Neural cell (in vitro differentiated cells): ENCODE data around the gene SERPINI1. TPM values are rescaled to one million over a fixed set of nuclear protein-coding genes. Genes with fewer than 3 reads are reported as not detected.
A peak's percentile ranks its signal among the peaks of the same experiment; 100 is the strongest.

Source experiments
- H2AFZ ChIP-seq: fragments of 200-600, 300-800 bp; sonication (generic), shearing (Covaris generic); 2 replicates; pipeline ENCODE4 v1.6.0; 2014; ENCODE audit warnings: low read depth, mild to moderate bottlenecking, antibody characterized with exemption, low read length, moderate library complexity
- H3F3A ChIP-seq: fragments of 200-600 bp; shearing (Covaris generic); 2 replicates; pipeline ENCODE4 v1.6.1; 2016; ENCODE audit warnings: mild to moderate bottlenecking, moderate library complexity, mixed read lengths, antibody characterized with exemption, low read length; ENCODE audit not compliant: insufficient read depth, poor library complexity, severe bottlenecking
- H3K27ac ChIP-seq: fragments of 200-600, 300-800 bp; sonication (generic), shearing (Covaris generic); 2 replicates; pipeline ENCODE4 v1.5.1; 2014; ENCODE audit warnings: mild to moderate bottlenecking, low read length, moderate library complexity
- H3K27me3 ChIP-seq: fragments of 300-800, 200-600 bp; sonication (generic), shearing (Covaris generic); 2 replicates; pipeline ENCODE4 v1.6.0; 2014; ENCODE audit warnings: mild to moderate bottlenecking, low read depth, low read length, moderate library complexity; ENCODE audit not compliant: insufficient read depth
- H3K36me3 ChIP-seq: fragments of 300-800, 200-600 bp; sonication (generic), shearing (Covaris generic); 2 replicates; pipeline ENCODE4 v1.5.1; 2014; ENCODE audit warnings: mild to moderate bottlenecking, antibody characterized with exemption, low read length, moderate library complexity; ENCODE audit not compliant: insufficient read depth
- H3K4me2 ChIP-seq: fragments of 300-800, 200-600 bp; sonication (generic), shearing (Covaris generic); 2 replicates; pipeline ENCODE4 v1.6.0; 2014; ENCODE audit warnings: mild to moderate bottlenecking, low read length
- H3K4me3 ChIP-seq: fragments of 300-800, 200-600 bp; sonication (generic), shearing (Covaris generic); 2 replicates; pipeline ENCODE4 v1.5.1; 2014; ENCODE audit warnings: mild to moderate bottlenecking, low read length, moderate library complexity
- H3K79me2 ChIP-seq: fragments of 200-600 bp; shearing (Covaris generic); replicated peaks from 2 replicates; pipeline ENCODE4 v1.6.0; 2014; ENCODE audit warnings: mild to moderate bottlenecking, low read length, moderate library complexity; ENCODE audit not compliant: insufficient read depth
- H3K9ac ChIP-seq: fragments of 300-800, 200-600 bp; sonication (generic), shearing (Covaris generic); 2 replicates; pipeline ENCODE4 v1.6.1; 2016; ENCODE audit warnings: mild to moderate bottlenecking, low read length, mixed read lengths
- H3K9me2 ChIP-seq: fragments of 200-600 bp; shearing (Covaris generic); 2 replicates; pipeline ENCODE4 v1.6.1; 2016; ENCODE audit warnings: mild to moderate bottlenecking, low read length, mixed read lengths; ENCODE audit not compliant: insufficient read depth
- H3K9me3 ChIP-seq: fragments of 200-600, 300-800 bp; sonication (generic), shearing (Covaris generic); 2 replicates; pipeline ENCODE4 v1.6.1; 2016; ENCODE audit warnings: mild to moderate bottlenecking, mixed run types, low read length, moderate library complexity, mixed read lengths
- H4K20me1 ChIP-seq: fragments of 200-600 bp; shearing (Covaris generic); 2 replicates; pipeline ENCODE4 v1.6.1; 2016; ENCODE audit warnings: mild to moderate bottlenecking, mixed run types; ENCODE audit not compliant: insufficient read depth
- CTCF ChIP-seq: fragments of 450-650 bp; IDR thresholded peaks from 2 replicates; pipeline ENCODE4 v1.5.1; 2014; ENCODE audit warnings: antibody characterized with exemption, mild to moderate bottlenecking, moderate library complexity; ENCODE audit not compliant: poor library complexity, severe bottlenecking
- EP300 ChIP-seq: fragments of 450-650 bp; conservative IDR thresholded peaks from 2 replicates; pipeline ENCODE4 v1.6.1; 2014; ENCODE audit warnings: antibody characterized with exemption, mild to moderate bottlenecking, moderate library complexity; ENCODE audit not compliant: poor library complexity, severe bottlenecking
- EZH2 ChIP-seq: fragments of 200-600, 300-800 bp; shearing (Covaris generic), sonication (generic); IDR thresholded peaks from 2 replicates; pipeline ENCODE4 v1.6.1; 2014; ENCODE audit warnings: antibody characterized with exemption, low read length, borderline replicate concordance, mild to moderate bottlenecking; ENCODE audit not compliant: insufficient read depth, poor library complexity, severe bottlenecking
- MXI1 ChIP-seq: fragments of 450-650 bp; conservative IDR thresholded peaks from 2 replicates; pipeline ENCODE4 v1.6.1; 2014; ENCODE audit warnings: antibody characterized with exemption, mild to moderate bottlenecking; ENCODE audit not compliant: poor library complexity, severe bottlenecking
- POLR2AphosphoS5 ChIP-seq: IDR thresholded peaks from 2 replicates; pipeline ENCODE4 v1.6.1; 2012
- RAD21 ChIP-seq: fragments of 450-650 bp; conservative IDR thresholded peaks from 2 replicates; pipeline ENCODE4 v1.6.1; 2014; ENCODE audit warnings: antibody characterized with exemption, mild to moderate bottlenecking, moderate library complexity
- REST ChIP-seq: IDR thresholded peaks from 2 replicates; pipeline ENCODE4 v1.6.1; 2012; ENCODE audit warnings: borderline replicate concordance
- SMC3 ChIP-seq: fragments of 450-650 bp; conservative IDR thresholded peaks from 2 replicates; pipeline ENCODE4 v1.6.1; 2014; ENCODE audit warnings: antibody characterized with exemption, mild to moderate bottlenecking, moderate library complexity; ENCODE audit not compliant: poor library complexity
- TAF1 ChIP-seq: IDR thresholded peaks from 2 replicates; pipeline ENCODE4 v1.6.1; 2012; ENCODE audit warnings: low read depth
- polyA plus RNA-seq: library from polyadenylated mRNA; depleted of rRNA; stranded (reverse); fragments of >200 nt; gene quantifications from 2 replicates; pipeline ENCODE4 v1.2.3, GENCODE V29; 2014

SERPINI1 gene
- polyA plus RNA-seq, 1 donor from 2014 or later, result 150 TPM

GRCh38 chr3:167870759-167871158 lies 135.2 kb downstream of the SERPINI1 start:
- no peak overlapping the region for H3K9ac ChIP-seq
- TF ChIP-seq REST, result no peak
- TF ChIP-seq CTCF, result no peak
- no peak for TF ChIP-seq SMC3
- TF ChIP-seq EZH2, result no peak
- no peak for TF ChIP-seq POLR2AphosphoS5
- TF ChIP-seq EP300, result no peak
- no peak for TF ChIP-seq MXI1
- TF ChIP-seq TAF1, result no peak
- TF ChIP-seq RAD21, result no peak

GRCh38 chr3:167872032-167872431 lies 136.5 kb downstream of the SERPINI1 start:
- H3K36me3 ChIP-seq, result no peaks in the 10 kb centered on the region
- no peak overlapping the region for H2AFZ ChIP-seq

More at GRCh38 chr3:167870759-167871158, 135.2 kb downstream of the SERPINI1 start:
- Histone ChIP-seq H3K79me2 (no peaks in the 10 kb centered on the region), H3K27me3 (no peaks in the 10 kb centered on the region), H3K36me3 (no peaks in the 10 kb centered on the region), H3K4me2 (no peak overlapping the region), H3K9me3 (no peaks in the 10 kb centered on the region), H4K20me1 (no peaks in the 10 kb centered on the region), H3F3A (no peaks in the 10 kb centered on the region), H3K9me2 (no peaks in the 10 kb centered on the region), H3K4me3 (no peak overlapping the region), H3K27ac (no peak overlapping the region), H2AFZ (no peak overlapping the region)

More at GRCh38 chr3:167872032-167872431, 136.5 kb downstream of the SERPINI1 start:
- Histone ChIP-seq H4K20me1 (no peaks in the 10 kb centered on the region), H3K27ac (peak overlapping the region; percentile 48), H3K79me2 (no peaks in the 10 kb centered on the region), H3K27me3 (no peaks in the 10 kb centered on the region), H3K9me3 (no peaks in the 10 kb centered on the region), H3K4me2 (peak overlapping the region; percentile 27), H3K4me3 (peak overlapping the region; percentile 45), H3F3A (no peaks in the 10 kb centered on the region), H3K9me2 (no peaks in the 10 kb centered on the region), H3K9ac (peak overlapping the region; percentile 25)
- TF ChIP-seq EZH2, result no peak
- TF ChIP-seq TAF1, result no peak
- peak; percentile 83 for TF ChIP-seq EP300
- TF ChIP-seq POLR2AphosphoS5, result peak; percentile 64
- peak; percentile 10 for TF ChIP-seq CTCF
- no peak for TF ChIP-seq MXI1
